HEK293 (cell line): ENCODE measurements around the gene MYLK3.

Experiments
- CTCF ChIP-seq: fragments of 450-650 bp; formaldehyde crosslinking; IDR thresholded peaks from 2 replicates; pipeline ENCODE4 v1.5.1; 2016; ENCODE audit warnings: missing biosample characterization, missing genetic modification characterization
- PBX3 ChIP-seq: sonication (generic); formaldehyde crosslinking; IDR thresholded peaks from 2 replicates; pipeline ENCODE4 v1.8.1; 2022; ENCODE audit warnings: mild to moderate bottlenecking, moderate library complexity, missing genetic modification reagents
- RBAK ChIP-seq: fragments of 450-650 bp; formaldehyde crosslinking; IDR thresholded peaks from 2 replicates; pipeline ENCODE4 v1.5.1; 2016; ENCODE audit warnings: missing biosample characterization, missing genetic modification characterization
- ZFHX2 ChIP-seq: fragments of 450-650 bp; formaldehyde crosslinking; conservative IDR thresholded peaks from 2 replicates; pipeline ENCODE4 v1.5.1; 2016; ENCODE audit warnings: missing biosample characterization, missing genetic modification characterization
- ZNF423 ChIP-seq: fragments of 450-650 bp; formaldehyde crosslinking; IDR thresholded peaks from 2 replicates; pipeline ENCODE4 v1.5.1; 2016; ENCODE audit warnings: missing biosample characterization, missing genetic modification characterization
- ZNF530 ChIP-seq: fragments of 450-650 bp; formaldehyde crosslinking; IDR thresholded peaks from 2 replicates; pipeline ENCODE4 v1.5.1; 2016; ENCODE audit warnings: low read depth, missing biosample characterization, missing genetic modification characterization
- ZNF610 ChIP-seq: fragments of 450-650 bp; formaldehyde crosslinking; IDR thresholded peaks from 2 replicates; pipeline ENCODE4 v1.5.1; 2016; ENCODE audit warnings: missing biosample characterization, missing genetic modification characterization, borderline replicate concordance

DNA sequence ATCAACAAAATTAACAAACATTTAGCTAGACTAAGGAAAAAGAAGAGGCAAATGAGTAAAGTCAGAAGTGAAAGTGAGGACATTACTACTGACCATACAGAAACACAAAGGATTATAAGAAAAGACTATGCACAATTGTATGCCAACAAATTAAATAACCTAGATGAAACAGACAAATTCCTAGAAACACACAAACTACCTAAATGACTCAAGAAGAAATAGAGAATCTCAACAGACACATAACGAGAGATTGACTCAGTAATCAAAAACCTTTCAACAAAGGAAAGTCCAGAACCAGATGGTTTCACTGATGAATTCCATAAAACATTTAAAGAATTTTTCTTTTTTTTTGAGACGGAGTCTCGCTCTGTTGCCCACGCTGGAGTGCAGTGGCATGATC, 35.7 kb upstream of the MYLK3 start:
- TF ChIP-seq RBAK (tag by site-specific recombination) = no peak
- no peak for TF ChIP-seq ZFHX2 (tag by site-specific recombination)
- TF ChIP-seq CTCF (tag by site-specific recombination) = no peak
- TF ChIP-seq ZNF610 (tag by site-specific recombination) = no peak
- no peak for TF ChIP-seq ZNF423 (tag by site-specific recombination)
- no peak for TF ChIP-seq ZNF530 (tag by site-specific recombination)
- no peak for TF ChIP-seq PBX3
